SK-N-SH (cell line): ENCODE measurements around the gene TMTC2. TPM values are rescaled to one million over a fixed set of nuclear protein-coding genes. Genes with fewer than 3 reads are reported as not detected.

ENCODE experiments used
- CTCF ChIA-PET: fragments of 300-600, 350-600 bp; formaldehyde crosslinking; extraction: SDS; loops from one replicate; lab custom pipeline; 2021; lab: Yijun Ruan, JAX
- POLR2A ChIA-PET: fragments of 350-600 bp; sonication (Branson Sonifier 250); formaldehyde crosslinking; extraction: SDS; loops from one replicate; lab custom pipeline; 2020; ENCODE audit warnings: antibody characterized with exemption, inconsistent platforms; lab: Yijun Ruan, JAX
- DNase-seq: peaks from one replicate; pipeline ENCODE4 v3.0.0; 2012
- H2AFZ ChIP-seq: fragments of 200-600 bp; sonication (generic); 2 replicates; pipeline ENCODE4 v1.8.1; 2016; ENCODE audit warnings: antibody characterized with exemption, mild to moderate bottlenecking, low read depth
- H3F3A ChIP-seq: fragments of 200-600 bp; sonication (generic); replicated peaks from 2 replicates; pipeline ENCODE3; 2016; ENCODE audit warnings: antibody characterized with exemption, mild to moderate bottlenecking; ENCODE audit not compliant: insufficient read depth
- H3K27ac ChIP-seq, 2 experiments: fragments of 200-500 bp in 1 of 2; fragments of 200-600 bp in 1 of 2; sonication (Bioruptor generic) in 1 of 2; sonication (generic), shearing (Covaris generic) in 1 of 2; 2 replicates each; pipeline versions ENCODE4 v1.5.1 to v1.6.1; 2014 to 2016; ENCODE audit warnings: low read depth in 2 of 2, inconsistent platforms in 1 of 2, low read length in 1 of 2, mild to moderate bottlenecking in 1 of 2, mixed read lengths in 1 of 2
- H3K27me3 ChIP-seq: fragments of 200-600 bp; sonication (generic), shearing (Covaris generic); 2 replicates; pipeline ENCODE4 v1.6.1; 2016; ENCODE audit warnings: mixed run types; ENCODE audit not compliant: insufficient read depth
- H3K36me3 ChIP-seq, 2 experiments: fragments of 200-500 bp in 1 of 2; fragments of 200-600 bp in 1 of 2; sonication (Bioruptor generic) in 1 of 2; sonication (generic) in 1 of 2; replicated peaks in 1 of 2; 2 replicates each; pipeline versions ENCODE3 to v1.5.1; 2014 to 2016; ENCODE audit warnings: low read length in 1 of 2, mild to moderate bottlenecking in 1 of 2; ENCODE audit not compliant: insufficient read depth in 2 of 2, control insufficient read depth in 1 of 2
- H3K4me1 ChIP-seq, 2 experiments: fragments of 200-500 bp in 1 of 2; fragments of 200-600 bp in 1 of 2; sonication (Bioruptor generic) in 1 of 2; sonication (generic), shearing (Covaris generic) in 1 of 2; 2 replicates each; pipeline versions ENCODE4 v1.5.1 to v1.6.1; 2014 to 2016; ENCODE audit warnings: low read depth in 1 of 2, low read length in 1 of 2, mixed run types in 1 of 2; ENCODE audit not compliant: insufficient read depth in 2 of 2, control insufficient read depth in 1 of 2
- H3K4me2 ChIP-seq: fragments of 200-600 bp; sonication (generic), shearing (Covaris generic); 2 replicates; pipeline ENCODE4 v1.6.1; 2017; ENCODE audit warnings: mixed run types
- H3K4me3 ChIP-seq, 2 experiments: fragments of 200-500 bp in 1 of 2; fragments of 200-600 bp in 1 of 2; sonication (Bioruptor generic) in 1 of 2; sonication (generic), shearing (Covaris generic) in 1 of 2; 2 replicates each; pipeline versions ENCODE4 v1.5.1 to v1.8.1; 2014 to 2016; ENCODE audit warnings: low read depth in 2 of 2, inconsistent platforms in 1 of 2, low read length in 1 of 2, mild to moderate bottlenecking in 1 of 2, mixed read lengths in 1 of 2, moderate library complexity in 1 of 2
- H3K79me2 ChIP-seq: fragments of 200-600 bp; sonication (generic); 2 replicates; pipeline ENCODE4 v1.8.1; 2017; ENCODE audit warnings: mild to moderate bottlenecking; ENCODE audit not compliant: insufficient read depth
- H3K9ac ChIP-seq: fragments of 200-600 bp; sonication (generic); 2 replicates; pipeline ENCODE4 v1.6.1; 2017; ENCODE audit warnings: mixed run types
- H3K9me2 ChIP-seq: fragments of 200-600 bp; sonication (generic); 2 replicates; pipeline ENCODE4 v1.6.1; 2017; ENCODE audit warnings: mixed run types
- H3K9me3 ChIP-seq: fragments of 200-600 bp; sonication (generic); 2 replicates; pipeline ENCODE4 v1.6.1; 2017; ENCODE audit warnings: mixed run types, mild to moderate bottlenecking, moderate library complexity
- H4K20me1 ChIP-seq: fragments of 200-600 bp; sonication (generic); 2 replicates; pipeline ENCODE4 v1.6.1; 2017; ENCODE audit warnings: mild to moderate bottlenecking, mixed run types; ENCODE audit not compliant: insufficient read depth
- ELF1 ChIP-seq: IDR thresholded peaks from 2 replicates; pipeline ENCODE4 v1.4.0; 2012
- EP300 ChIP-seq, 2 experiments: IDR thresholded peaks; 2 replicates each; pipeline versions ENCODE4 v1.4.0 to v1.6.1; 2012; ENCODE audit warnings: borderline replicate concordance in 1 of 2, low read depth in 1 of 2, low read length in 1 of 2
- EZH2phosphoT487 ChIP-seq: fragments of 200-600 bp; sonication (generic); IDR thresholded peaks from 2 replicates; pipeline ENCODE4 v1.6.1; 2017; ENCODE audit warnings: low read depth, mixed run types, mild to moderate bottlenecking, antibody characterized with exemption, moderate library complexity, borderline replicate concordance
- GATA2 ChIP-seq: sonication (generic); formaldehyde crosslinking; IDR thresholded peaks from 2 replicates; pipeline ENCODE4 v1.5.0; 2020; ENCODE audit warnings: mild to moderate bottlenecking, missing genetic modification reagents
- JUND ChIP-seq: IDR thresholded peaks from 2 replicates; pipeline ENCODE4 v1.4.0; 2012
- MAX ChIP-seq: IDR thresholded peaks from 2 replicates; pipeline ENCODE4 v1.4.0; 2012; ENCODE audit warnings: low read depth
- NRF1 ChIP-seq: IDR thresholded peaks from 2 replicates; pipeline ENCODE4 v1.6.1; 2012; ENCODE audit warnings: low read depth, mild to moderate bottlenecking, low read length
- PBX3 ChIP-seq: IDR thresholded peaks from 2 replicates; pipeline ENCODE4; 2012
- RFX5 ChIP-seq: IDR thresholded peaks from 2 replicates; pipeline ENCODE4 v1.6.1; 2012; ENCODE audit warnings: mild to moderate bottlenecking, improper control_type of control experiment, low read length
- SIN3A ChIP-seq: IDR thresholded peaks from 2 replicates; pipeline ENCODE4 v1.6.1; 2012; ENCODE audit warnings: low read depth, mild to moderate bottlenecking, low read length, moderate library complexity, borderline replicate concordance
- SMC3 ChIP-seq: IDR thresholded peaks from 2 replicates; pipeline ENCODE4 v1.6.1; 2012; ENCODE audit warnings: low read depth, low read length, improper control_type of control experiment
- TAF1 ChIP-seq: IDR thresholded peaks from 2 replicates; pipeline ENCODE4 v1.6.1; 2012; ENCODE audit warnings: low read depth, mild to moderate bottlenecking, low read length, moderate library complexity, borderline replicate concordance
- TCF12 ChIP-seq: IDR thresholded peaks from 2 replicates; pipeline ENCODE4 v1.4.0; 2012
- YY1 ChIP-seq: IDR thresholded peaks from 2 replicates; pipeline ENCODE4 v1.4.0; 2012; ENCODE audit warnings: low read depth, mild to moderate bottlenecking
- WGBS: methylation state at CpG from one replicate; pipeline ENCODE4 v1.1.6; 2017; ENCODE audit warnings: low lambda C conversion rate; 5-methylcytosine and 5-hydroxymethylcytosine counted together
- polyA plus RNA-seq, 3 experiments: library from polyadenylated mRNA; depleted of rRNA; stranded (reverse); fragments of >200 nt; gene quantifications; 2 replicates each; pipeline ENCODE4 v1.2.3, GENCODE V29; 2012
- TF ChIP-seq, protein P1 (sequence below): IDR thresholded peaks from 2 replicates; pipeline ENCODE4 v1.4.0; 2012; ENCODE audit warnings: low read depth, borderline replicate concordance
- TF ChIP-seq, protein P2 (sequence below): IDR thresholded peaks from 2 replicates; pipeline ENCODE4 v1.6.1; 2012; ENCODE audit warnings: mild to moderate bottlenecking, low read depth, low read length, moderate library complexity
- TF ChIP-seq, protein P3 (sequence below): fragments of 200-600 bp; sonication (generic); IDR thresholded peaks from 2 replicates; pipeline ENCODE4 v1.6.1; 2017; ENCODE audit warnings: antibody characterized with exemption, mild to moderate bottlenecking, moderate library complexity

The TMTC2 gene
- polyA plus RNA-seq, 1 of the 3 experiments (the other 2 are of a cell fraction) = 4.1 TPM

GRCh38 chr12:82904219-82904790 lies 217.6 kb downstream of the TMTC2 start:
- Histone ChIP-seq H3K9me3 (no peaks in the 10 kb centered on the region), H3K4me2 (no peak overlapping the region), H3F3A (no peaks in the 10 kb centered on the region), H3K27me3 (no peaks in the 10 kb centered on the region), H3K36me3 (no peaks in the 10 kb centered on the region), H3K27ac (no peak overlapping the region; a peak in 1 of 4 replicates), H3K9me2 (no peaks in the 10 kb centered on the region), H2AFZ (no peak overlapping the region), H3K9ac (no peak overlapping the region), H3K4me3 (no peak overlapping the region), H3K79me2 (no peaks in the 10 kb centered on the region), H3K4me1 (peaks cover 0 to 3% of the 10 kb centered on the region in 2 experiments; a peak in 1 of 4 replicates), H4K20me1 (no peaks in the 10 kb centered on the region)
- WGBS = 67% methylated on average over 5 of the region's 5 CpGs
- POLR2A ChIA-PET = no interaction called here
- peak; percentile 29 for DNase-seq
- TF ChIP-seq EZH2phosphoT487 (no peak), EP300 (IDR thresholded peaks at IDR 0.05; ENCODE audit: borderline replicate concordance in 1 of 2, low read depth in 1 of 2, low read length in 1 of 2) (0 out of 4 replicates have a peak, but pooled peaks of 1 of the 2 experiments have one; percentile 10), TCF12 (0 out of 2 replicates have a peak, but pooled peaks have one; percentile 7), PBX3 (peak; percentile 60), TAF1 (no peak)
- CTCF ChIA-PET = no interaction called here

DNA sequence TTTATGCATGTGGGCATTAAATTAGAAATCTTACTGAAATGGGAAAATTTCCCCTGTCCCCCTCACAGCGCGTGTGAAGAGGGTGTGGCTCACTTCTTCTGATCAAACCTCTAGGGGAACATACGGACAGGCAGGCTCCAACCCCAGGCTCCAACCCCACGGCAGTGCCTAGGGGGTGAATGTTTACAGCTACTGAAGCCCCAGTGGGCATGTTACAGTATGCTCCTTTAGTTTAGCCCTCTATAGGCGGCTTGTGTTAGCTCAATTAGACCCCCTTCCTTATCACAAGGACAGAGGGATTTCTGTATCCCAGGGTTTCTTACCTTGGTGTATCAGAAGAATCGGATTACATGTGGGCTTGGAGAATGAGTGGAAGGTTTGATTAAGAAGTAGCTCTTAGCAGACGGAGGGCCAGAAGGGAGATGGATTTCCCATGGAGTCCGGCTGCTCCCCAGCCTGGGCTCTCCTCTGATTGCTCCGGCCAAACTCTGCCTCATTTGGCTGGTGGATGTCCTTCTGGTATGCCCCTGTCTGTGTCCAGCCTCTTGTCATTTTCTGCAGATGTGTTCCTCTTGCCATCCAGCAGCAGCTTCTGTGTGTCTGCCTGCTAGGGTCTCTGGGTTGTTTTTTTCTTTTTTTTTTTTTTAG lies 223.7 kb downstream of the TMTC2 start:
- ChIA-PET CTCF (interaction anchor here (0.9 to 1.3 kb wide), 3 partner anchors 19 to 225 kb away, joined by 3 to 4 read pairs (median 3); no protein-coding TSS in a partner anchor), POLR2A (no interaction called here)
- Histone ChIP-seq H3K9me2 (no peaks in the 10 kb centered on the region), H3K9me3 (no peaks in the 10 kb centered on the region), H3K27me3 (no peaks in the 10 kb centered on the region), H2AFZ (no peak overlapping the region), H3K79me2 (no peaks in the 10 kb centered on the region), H3K4me2 (no peak overlapping the region), H4K20me1 (no peaks in the 10 kb centered on the region), H3K4me1 (no peaks in the 10 kb centered on the region; a peak in 1 of 4 replicates), H3K4me3 (no peak overlapping the region), H3K36me3 (no peaks in the 10 kb centered on the region), H3K27ac (no peak overlapping the region), H3K9ac (no peak overlapping the region), H3F3A (no peaks in the 10 kb centered on the region)
- WGBS = 85% methylated on average over 7 of the region's 9 CpGs
- no peak for DNase-seq
- no peak for TF ChIP-seq GATA2 (CRISPR knock-in tag)
- TF ChIP-seq TCF12 = no peak
- TF ChIP-seq EP300 (IDR thresholded peaks at IDR 0.05; ENCODE audit: borderline replicate concordance in 1 of 2, low read depth in 1 of 2, low read length in 1 of 2) = no peak
- no peak for TF ChIP-seq MAX
- TF ChIP-seq, protein P1, sequence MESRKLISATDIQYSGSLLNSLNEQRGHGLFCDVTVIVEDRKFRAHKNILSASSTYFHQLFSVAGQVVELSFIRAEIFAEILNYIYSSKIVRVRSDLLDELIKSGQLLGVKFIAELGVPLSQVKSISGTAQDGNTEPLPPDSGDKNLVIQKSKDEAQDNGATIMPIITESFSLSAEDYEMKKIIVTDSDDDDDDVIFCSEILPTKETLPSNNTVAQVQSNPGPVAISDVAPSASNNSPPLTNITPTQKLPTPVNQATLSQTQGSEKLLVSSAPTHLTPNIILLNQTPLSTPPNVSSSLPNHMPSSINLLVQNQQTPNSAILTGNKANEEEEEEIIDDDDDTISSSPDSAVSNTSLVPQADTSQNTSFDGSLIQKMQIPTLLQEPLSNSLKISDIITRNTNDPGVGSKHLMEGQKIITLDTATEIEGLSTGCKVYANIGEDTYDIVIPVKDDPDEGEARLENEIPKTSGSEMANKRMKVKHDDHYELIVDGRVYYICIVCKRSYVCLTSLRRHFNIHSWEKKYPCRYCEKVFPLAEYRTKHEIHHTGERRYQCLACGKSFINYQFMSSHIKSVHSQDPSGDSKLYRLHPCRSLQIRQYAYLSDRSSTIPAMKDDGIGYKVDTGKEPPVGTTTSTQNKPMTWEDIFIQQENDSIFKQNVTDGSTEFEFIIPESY = no peak
- TF ChIP-seq, protein P2, sequence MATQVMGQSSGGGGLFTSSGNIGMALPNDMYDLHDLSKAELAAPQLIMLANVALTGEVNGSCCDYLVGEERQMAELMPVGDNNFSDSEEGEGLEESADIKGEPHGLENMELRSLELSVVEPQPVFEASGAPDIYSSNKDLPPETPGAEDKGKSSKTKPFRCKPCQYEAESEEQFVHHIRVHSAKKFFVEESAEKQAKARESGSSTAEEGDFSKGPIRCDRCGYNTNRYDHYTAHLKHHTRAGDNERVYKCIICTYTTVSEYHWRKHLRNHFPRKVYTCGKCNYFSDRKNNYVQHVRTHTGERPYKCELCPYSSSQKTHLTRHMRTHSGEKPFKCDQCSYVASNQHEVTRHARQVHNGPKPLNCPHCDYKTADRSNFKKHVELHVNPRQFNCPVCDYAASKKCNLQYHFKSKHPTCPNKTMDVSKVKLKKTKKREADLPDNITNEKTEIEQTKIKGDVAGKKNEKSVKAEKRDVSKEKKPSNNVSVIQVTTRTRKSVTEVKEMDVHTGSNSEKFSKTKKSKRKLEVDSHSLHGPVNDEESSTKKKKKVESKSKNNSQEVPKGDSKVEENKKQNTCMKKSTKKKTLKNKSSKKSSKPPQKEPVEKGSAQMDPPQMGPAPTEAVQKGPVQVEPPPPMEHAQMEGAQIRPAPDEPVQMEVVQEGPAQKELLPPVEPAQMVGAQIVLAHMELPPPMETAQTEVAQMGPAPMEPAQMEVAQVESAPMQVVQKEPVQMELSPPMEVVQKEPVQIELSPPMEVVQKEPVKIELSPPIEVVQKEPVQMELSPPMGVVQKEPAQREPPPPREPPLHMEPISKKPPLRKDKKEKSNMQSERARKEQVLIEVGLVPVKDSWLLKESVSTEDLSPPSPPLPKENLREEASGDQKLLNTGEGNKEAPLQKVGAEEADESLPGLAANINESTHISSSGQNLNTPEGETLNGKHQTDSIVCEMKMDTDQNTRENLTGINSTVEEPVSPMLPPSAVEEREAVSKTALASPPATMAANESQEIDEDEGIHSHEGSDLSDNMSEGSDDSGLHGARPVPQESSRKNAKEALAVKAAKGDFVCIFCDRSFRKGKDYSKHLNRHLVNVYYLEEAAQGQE = no peak
- TF ChIP-seq, protein P3, sequence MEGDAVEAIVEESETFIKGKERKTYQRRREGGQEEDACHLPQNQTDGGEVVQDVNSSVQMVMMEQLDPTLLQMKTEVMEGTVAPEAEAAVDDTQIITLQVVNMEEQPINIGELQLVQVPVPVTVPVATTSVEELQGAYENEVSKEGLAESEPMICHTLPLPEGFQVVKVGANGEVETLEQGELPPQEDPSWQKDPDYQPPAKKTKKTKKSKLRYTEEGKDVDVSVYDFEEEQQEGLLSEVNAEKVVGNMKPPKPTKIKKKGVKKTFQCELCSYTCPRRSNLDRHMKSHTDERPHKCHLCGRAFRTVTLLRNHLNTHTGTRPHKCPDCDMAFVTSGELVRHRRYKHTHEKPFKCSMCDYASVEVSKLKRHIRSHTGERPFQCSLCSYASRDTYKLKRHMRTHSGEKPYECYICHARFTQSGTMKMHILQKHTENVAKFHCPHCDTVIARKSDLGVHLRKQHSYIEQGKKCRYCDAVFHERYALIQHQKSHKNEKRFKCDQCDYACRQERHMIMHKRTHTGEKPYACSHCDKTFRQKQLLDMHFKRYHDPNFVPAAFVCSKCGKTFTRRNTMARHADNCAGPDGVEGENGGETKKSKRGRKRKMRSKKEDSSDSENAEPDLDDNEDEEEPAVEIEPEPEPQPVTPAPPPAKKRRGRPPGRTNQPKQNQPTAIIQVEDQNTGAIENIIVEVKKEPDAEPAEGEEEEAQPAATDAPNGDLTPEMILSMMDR = no peak
- no peak for TF ChIP-seq EZH2phosphoT487
- no peak for TF ChIP-seq NRF1
- TF ChIP-seq RFX5 = no peak
- TF ChIP-seq JUND = no peak
- TF ChIP-seq SIN3A = no peak
- no peak for TF ChIP-seq SMC3
- TF ChIP-seq ELF1 = no peak
- no peak for TF ChIP-seq YY1
